ENCODE data around the gene UFD1.

DNA sequence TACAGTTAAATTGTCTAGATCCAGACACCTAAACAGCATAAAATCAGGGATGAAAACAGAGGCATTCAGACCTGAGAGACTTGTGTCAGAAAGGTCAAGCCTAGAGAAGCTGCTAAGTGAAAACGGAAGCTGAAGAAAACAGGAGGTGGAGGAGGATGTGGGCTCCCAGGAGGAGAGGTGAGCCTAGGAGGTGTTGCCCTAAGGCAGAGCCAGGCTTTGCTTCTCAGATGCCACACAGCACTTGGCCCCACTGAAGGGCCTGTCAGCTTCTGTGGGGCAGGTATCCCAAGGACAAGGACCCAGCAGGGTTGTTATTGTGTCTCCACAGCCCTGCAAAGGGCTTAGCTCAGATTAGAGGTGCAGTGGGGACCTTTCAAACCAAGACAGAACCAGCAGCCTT lies 14.4 kb downstream of the UFD1 start:
- TF ChIP-seq POLR2AphosphoS5 (IDR thresholded peaks at IDR 0.05; ENCODE audit: low read depth, low read length) (no peak), REST (IDR thresholded peaks at IDR 0.05; ENCODE audit: insufficient read depth in 1 of 2, low read depth in 2 of 2, low read length in 2 of 2) (no peak), TAF1 (IDR thresholded peaks at IDR 0.05; ENCODE audit: borderline replicate concordance, insufficient read depth, low read length) (no peak)
